MCF 10A (cell line): ENCODE data around the gene ZC3HAV1. TPM values are rescaled to one million over a fixed set of nuclear protein-coding genes. Genes with fewer than 3 reads are reported as not detected.
"Not testable (repeated sequence)": the region's sequence is repeated elsewhere in the genome, so short reads cannot be mapped to it uniquely, and the experiment has no call there.

Experiments
- BruUV-seq: library from RNA; stranded (reverse); fragments of 400-500 nt; replicated peaks from 2 replicates; lab custom pipeline; 2021; lab: Mats Ljungman, UMichigan
- CTCF ChIA-PET: fragments of 300-600 bp; sonication (Branson Sonifier 250); formaldehyde crosslinking; extraction: SDS; loops from one replicate; lab custom pipeline; 2021; ENCODE audit warnings: antibody characterized with exemption, inconsistent platforms; lab: Yijun Ruan, JAX
- POLR2A ChIA-PET: fragments of 300-600, 350-650 bp; sonication (Branson Sonifier 250); formaldehyde crosslinking; extraction: SDS; loops from one replicate; lab custom pipeline; 2020; ENCODE audit warnings: antibody characterized with exemption, inconsistent platforms; lab: Yijun Ruan, JAX
- DNase-seq: peaks from one replicate; pipeline ENCODE4 v3.0.0-alpha.2; 2018; ENCODE audit not compliant: unreplicated experiment
- H3K27ac Mint-ChIP-seq: one replicate; pipeline ENCODE4 v1.8.0; 2022; ENCODE audit warnings: mild to moderate bottlenecking, low read depth, mixed read lengths; ENCODE audit not compliant: unreplicated experiment
- H3K27me3 Mint-ChIP-seq: one replicate; pipeline ENCODE4 v1.8.0; 2022; ENCODE audit warnings: mixed read lengths; ENCODE audit not compliant: insufficient read depth, unreplicated experiment
- H3K36me3 Mint-ChIP-seq: one replicate; pipeline ENCODE4 v1.8.0; 2022; ENCODE audit warnings: mild to moderate bottlenecking, moderate library complexity, mixed read lengths; ENCODE audit not compliant: insufficient read depth, unreplicated experiment
- H3K4me1 Mint-ChIP-seq: one replicate; pipeline ENCODE4 v1.8.0; 2022; ENCODE audit warnings: mixed read lengths; ENCODE audit not compliant: insufficient read depth, unreplicated experiment
- H3K4me3 Mint-ChIP-seq: one replicate; pipeline ENCODE4 v1.8.0; 2022; ENCODE audit warnings: mild to moderate bottlenecking, moderate library complexity, mixed read lengths; ENCODE audit not compliant: unreplicated experiment
- H3K9me3 Mint-ChIP-seq: one replicate; pipeline ENCODE4 v1.8.0; 2022; ENCODE audit warnings: mixed read lengths; ENCODE audit not compliant: unreplicated experiment
- CTCF ChIP-seq: fragments of 200-600 bp; IDR thresholded peaks from one replicate; pipeline ENCODE4 v1.8.0; 2022; ENCODE audit warnings: antibody characterized with exemption, mild to moderate bottlenecking; ENCODE audit not compliant: unreplicated experiment
- intact Hi-C: fragments of 100-400 bp; cut with micrococcal nuclease; formaldehyde crosslinking; loops from 2 replicates; pipeline ENCODE4 v1.14.1; 2022
- total RNA-seq: library from RNA; stranded (reverse); gene quantifications from 2 replicates; pipeline ENCODE4 v1.2.3, GENCODE V29; 2022

The ZC3HAV1 gene
- total RNA-seq, 1 experiment from 2014 or later, result 14.2 TPM

DNA sequence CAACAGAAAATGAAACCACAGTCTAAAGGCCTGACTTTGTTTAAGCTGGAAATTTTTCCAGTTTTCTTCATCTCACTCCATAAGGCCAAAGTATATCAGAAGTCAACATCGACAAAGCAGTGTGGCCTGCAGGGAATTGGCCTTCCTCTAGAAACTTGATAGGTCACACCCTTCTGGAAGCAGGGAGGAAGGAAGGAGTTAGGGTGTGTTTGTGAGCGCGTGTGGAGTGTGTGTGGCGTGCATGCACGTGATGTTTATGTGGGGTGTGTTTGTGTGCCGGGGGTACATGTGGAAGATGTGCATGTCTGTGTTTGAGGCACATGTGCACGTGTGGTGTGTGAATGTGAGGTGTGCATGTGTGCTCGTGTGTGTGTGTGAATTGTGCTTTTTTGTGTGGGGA lies 28.6 kb downstream of the ZC3HAV1 start:
- no peak overlapping the region for H3K4me3 Mint-ChIP-seq
- ChIA-PET POLR2A (no interaction called here), CTCF (interaction anchor here (0.5 kb wide), 1 partner anchor 97 kb away, joined by 6 read pairs; no protein-coding TSS in a partner anchor)
- no peaks in the 10 kb centered on the region for H3K4me1 Mint-ChIP-seq
- DNase-seq, result no peak
- no peak overlapping the region for H3K27ac Mint-ChIP-seq
- intact Hi-C loops, result no loop called here
- BruUV-seq, result no TSS peak
- H3K9me3 Mint-ChIP-seq, result no peaks in the 10 kb centered on the region
- TF ChIP-seq CTCF, result no peak
- H3K27me3 Mint-ChIP-seq, result no peaks in the 10 kb centered on the region
- H3K36me3 Mint-ChIP-seq, result peaks cover 91% of the 10 kb centered on the region

DNA sequence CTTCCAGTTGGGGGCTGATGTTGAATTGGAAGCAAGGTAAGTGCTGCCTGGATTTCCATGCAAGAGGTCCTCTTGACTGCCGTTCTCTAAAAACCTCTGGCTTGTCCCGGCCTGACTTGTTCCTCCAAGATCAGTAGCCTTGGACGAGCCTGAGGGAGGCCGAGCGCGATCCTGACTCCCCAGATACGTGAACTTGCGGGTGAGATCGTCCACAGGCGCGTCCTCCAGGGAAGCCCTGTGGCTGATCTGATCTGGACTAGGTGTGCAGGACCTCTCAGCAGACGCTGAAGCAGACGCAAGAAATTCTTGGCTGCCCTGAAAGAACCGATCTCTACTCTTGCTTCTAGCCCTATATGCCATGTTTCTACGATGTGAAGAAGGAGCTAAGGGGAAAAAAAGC lies 29.7 kb downstream of the ZC3HAV1 start:
- DNase-seq, result no peak
- POLR2A ChIA-PET, result no interaction called here
- CTCF ChIA-PET, result interaction anchor here (0.6 kb wide), 1 partner anchor 260 kb away, joined by 3 read pairs; no protein-coding TSS in a partner anchor
- H3K27me3 Mint-ChIP-seq, result no peaks in the 10 kb centered on the region
- TF ChIP-seq CTCF, result no peak
- BruUV-seq, result no TSS peak
- no peak overlapping the region for H3K4me3 Mint-ChIP-seq
- H3K9me3 Mint-ChIP-seq, result no peaks in the 10 kb centered on the region
- H3K4me1 Mint-ChIP-seq, result peaks cover 6% of the 10 kb centered on the region
- peaks cover 91% of the 10 kb centered on the region for H3K36me3 Mint-ChIP-seq
- intact Hi-C loops, result no loop called here
- H3K27ac Mint-ChIP-seq, result no peak overlapping the region

GRCh38 chr7:139078911-139079310 lies 30.6 kb downstream of the ZC3HAV1 start:
- Mint-ChIP-seq H3K4me3 (no peak overlapping the region), H3K27me3 (no peaks in the 10 kb centered on the region), H3K4me1 (peaks cover 7% of the 10 kb centered on the region), H3K36me3 (peaks cover 88% of the 10 kb centered on the region), H3K27ac (no peak overlapping the region), H3K9me3 (no peaks in the 10 kb centered on the region)
- ChIA-PET CTCF (interaction anchor here (1.4 kb wide), 1 partner anchor 62 kb away, joined by 5 read pairs; no protein-coding TSS in a partner anchor), POLR2A (no interaction called here)
- DNase-seq, result no peak
- no TSS peak for BruUV-seq
- intact Hi-C loops, result no loop called here
- no peak for TF ChIP-seq CTCF

GRCh38 chr7:139078399-139078798 lies 31.1 kb downstream of the ZC3HAV1 start:
- no TSS peak for BruUV-seq
- intact Hi-C loops, result no loop called here
- no peak for DNase-seq
- no peaks in the 10 kb centered on the region for H3K9me3 Mint-ChIP-seq
- POLR2A ChIA-PET, result no interaction called here
- H3K36me3 Mint-ChIP-seq, result peaks cover 88% of the 10 kb centered on the region
- peaks cover 7% of the 10 kb centered on the region for H3K4me1 Mint-ChIP-seq
- CTCF ChIA-PET, result interaction anchor here (1.4 kb wide), 1 partner anchor 61 kb away, joined by 5 read pairs; no protein-coding TSS in a partner anchor
- H3K27me3 Mint-ChIP-seq, result no peaks in the 10 kb centered on the region
- H3K27ac Mint-ChIP-seq, result no peak overlapping the region
- H3K4me3 Mint-ChIP-seq, result no peak overlapping the region
- TF ChIP-seq CTCF, result no peak

GRCh38 chr7:139077706-139078105 lies 31.8 kb downstream of the ZC3HAV1 start:
- POLR2A ChIA-PET, BruUV-seq, H3K27me3 Mint-ChIP-seq, H3K4me3 Mint-ChIP-seq, H3K4me1 Mint-ChIP-seq, H3K9me3 Mint-ChIP-seq, H3K27ac Mint-ChIP-seq, intact Hi-C loops, DNase-seq: not testable (repeated sequence)
- CTCF ChIA-PET, result interaction anchor here (0.6 to 1.4 kb wide), 4 partner anchors 14 to 1337 kb away, joined by 3 to 5 read pairs (median 4); no protein-coding TSS in a partner anchor
- H3K36me3 Mint-ChIP-seq, result peaks cover 88% of the 10 kb centered on the region
